Transverse colon (tissue), 4 donors: Measurements from ENCODE around the gene MORN4. TPM values are rescaled to one million over a fixed set of nuclear protein-coding genes. Genes with fewer than 3 reads are reported as not detected.

Source experiments
- DNase-seq: peaks from one replicate; pipeline ENCODE4 v3.0.0-alpha.2; 2019
- H3K27ac ChIP-seq, 4 donors: fragments of 200-600 bp; sonication (generic); 2 replicates each; pipeline ENCODE4 v1.5.1; 2016 to 2018; ENCODE audit warnings: inconsistent platforms in 4 of 4
- H3K27me3 ChIP-seq: fragments of 200-600 bp; sonication (generic); 2 replicates; pipeline ENCODE4 v1.5.1; 2017; ENCODE audit warnings: inconsistent platforms
- H3K36me3 ChIP-seq, 4 donors: fragments of 200-600 bp; sonication (generic); 2 replicates each; pipeline ENCODE4 v1.5.1; 2017 to 2019; ENCODE audit warnings: inconsistent platforms in 4 of 4
- H3K4me1 ChIP-seq, 4 donors: fragments of 200-600 bp; sonication (generic); 2 replicates each; pipeline ENCODE4 v1.5.1; 2017 to 2020; ENCODE audit warnings: inconsistent platforms in 4 of 4
- H3K4me3 ChIP-seq, 4 donors: fragments of 200-600 bp; sonication (generic); 1 replicate in 1 of 4; 2 replicates in 3 of 4; pipeline versions ENCODE4 v1.5.1 to v1.6.1; 2017 to 2019; ENCODE audit warnings: inconsistent platforms in 4 of 4
- H3K9me3 ChIP-seq, 2 donors: fragments of 200-600 bp; sonication (generic); 2 replicates each; pipeline ENCODE4 v1.5.1; 2017 to 2019; ENCODE audit warnings: inconsistent platforms in 2 of 2
- CTCF ChIP-seq, 5 experiments: fragments of 200-600 bp in 3 of 5; fragments of 450-650 bp in 2 of 5; sonication (generic) in 3 of 5; IDR thresholded peaks; 1 replicate in 2 of 5; 2 replicates in 3 of 5; pipeline ENCODE4 v1.5.1; 2016 to 2017; ENCODE audit warnings: antibody characterized with exemption in 5 of 5, inconsistent platforms in 3 of 5, mild to moderate bottlenecking in 2 of 5, moderate library complexity in 1 of 5
- EP300 ChIP-seq: sonication (generic); formaldehyde crosslinking; IDR thresholded peaks from one replicate; pipeline ENCODE4 v1.6.1; 2017; ENCODE audit warnings: antibody characterized with exemption, low read depth
- POLR2A ChIP-seq: fragments of 450-650 bp; IDR thresholded peaks from one replicate; pipeline ENCODE4 v1.6.1; 2016; ENCODE audit warnings: antibody characterized with exemption, mild to moderate bottlenecking, moderate library complexity
- POLR2AphosphoS5 ChIP-seq, 3 donors: sonication (generic); formaldehyde crosslinking; IDR thresholded peaks; one replicate each; pipeline ENCODE4 v1.6.1; 2016; ENCODE audit warnings: antibody characterized with exemption in 3 of 3
- WGBS, 2 donors: methylation state at CpG; one replicate each; pipeline ENCODE4 v1.1.5; 2018; ENCODE audit warnings: low coverage in 1 of 2; 5-methylcytosine and 5-hydroxymethylcytosine counted together
- in situ Hi-C, 4 donors: fragments of 200-750 bp; cut with MboI; loops; one replicate each; pipeline versions ENCODE4 v1.15.0 to v1.15.1; 2017; ENCODE audit warnings: low sequenced_read_pairs in 3 of 4, low pct_ligation_motif_present in 1 of 4, low pct_unique_long_range_greater_than_20kb in 1 of 4
- intact Hi-C: fragments of 100-400 bp; cut with DNase I; formaldehyde crosslinking; loops from one replicate; pipeline ENCODE4 v1.15.1; 2023; ENCODE audit warnings: low total_unique reads
- total RNA-seq, 4 donors: library from RNA; depleted of rRNA; stranded (reverse); fragments of >200 nt; gene quantifications; one replicate each; pipeline ENCODE4 v1.1.0, GENCODE V29; 2016

The MORN4 gene
- total RNA-seq, 4 donors from 2014 or later: 0.95 to 1.8 (median 0.96) TPM; not detected in 1

- Histone ChIP-seq H3K9me3 (no peaks in the 10 kb centered on the region), H3K4me3 (no peak overlapping the region), H3K27me3 (no peaks in the 10 kb centered on the region), H3K27ac (no peak overlapping the region), H3K4me1 (no peaks in the 10 kb centered on the region), H3K36me3 (no peaks in the 10 kb centered on the region)
- 94% methylated on average over 1 of the region's 1 CpG; no CpG with 5 or more reads in 1 of the 2 donors for WGBS, 2 donors
- in situ Hi-C loops: no loop called here
- TF ChIP-seq EP300: no peak
- TF ChIP-seq POLR2A: no peak
- no peak for TF ChIP-seq POLR2AphosphoS5 (IDR thresholded peaks at IDR 0.05)
- no peak for TF ChIP-seq CTCF (IDR thresholded peaks at IDR 0.05)
- DNase-seq: no peak
- intact Hi-C loops: no loop called here
Measured at GRCh38 chr10:97623277-97623676, 10.0 kb downstream of the MORN4 start.

- 91 to 100% methylated on average over 4 of the region's 4 CpGs for WGBS, 2 donors
- Histone ChIP-seq H3K36me3 (no peaks in the 10 kb centered on the region), H3K9me3 (no peaks in the 10 kb centered on the region), H3K27me3 (no peaks in the 10 kb centered on the region), H3K27ac (no peak overlapping the region), H3K4me3 (no peak overlapping the region), H3K4me1 (no peaks in the 10 kb centered on the region)
- intact Hi-C loops (no loop called here), in situ Hi-C loops (no loop called here)
- DNase-seq: no peak
- no peak for TF ChIP-seq EP300
- TF ChIP-seq POLR2A: no peak
- no peak for TF ChIP-seq POLR2AphosphoS5 (IDR thresholded peaks at IDR 0.05)
- no peak for TF ChIP-seq CTCF (IDR thresholded peaks at IDR 0.05)
Measured at GRCh38 chr10:97618733-97619132, 14.6 kb downstream of the MORN4 start.

GRCh38 chr10:97618285-97618684 lies 15.0 kb downstream of the MORN4 start:
- TF ChIP-seq POLR2A (no peak), CTCF (IDR thresholded peaks at IDR 0.05) (no peak), EP300 (no peak), POLR2AphosphoS5 (IDR thresholded peaks at IDR 0.05) (no peak)
- Histone ChIP-seq H3K4me3 (no peak overlapping the region), H3K27me3 (no peaks in the 10 kb centered on the region), H3K4me1 (no peaks in the 10 kb centered on the region), H3K36me3 (no peaks in the 10 kb centered on the region), H3K27ac (no peak overlapping the region), H3K9me3 (no peaks in the 10 kb centered on the region)
- in situ Hi-C loops: no loop called here
- no peak for DNase-seq
- intact Hi-C loops: no loop called here
- WGBS, 2 donors: 92 to 98% methylated on average over 3 to 4 of the region's 4 CpGs

GRCh38 chr10:97612386-97612785 lies 20.9 kb downstream of the MORN4 start:
- in situ Hi-C loops (no loop called here), intact Hi-C loops (no loop called here)
- Histone ChIP-seq H3K9me3 (no peaks in the 10 kb centered on the region), H3K36me3 (no peaks in the 10 kb centered on the region), H3K4me3 (no peak overlapping the region), H3K27me3 (no peaks in the 10 kb centered on the region), H3K27ac (no peak overlapping the region), H3K4me1 (no peaks in the 10 kb centered on the region)
- 36 to 50% methylated on average over 2 of the region's 2 CpGs for WGBS, 2 donors
- TF ChIP-seq POLR2A (no peak), POLR2AphosphoS5 (IDR thresholded peaks at IDR 0.05) (no peak), CTCF (IDR thresholded peaks at IDR 0.05) (peak in 4 of 5 experiments; percentile 20 to 32 (median 28)), EP300 (no peak)
- no peak for DNase-seq
